GM06990 (cell line): ENCODE results near the gene DUSP16.

Source experiments
- DNase-seq: peaks from one replicate; pipeline ENCODE4 v3.0.0-alpha.2; 2011; ENCODE audit not compliant: insufficient read length; ENCODE audit errors: extremely low read depth
- H3K27me3 ChIP-seq: replicated peaks from 2 replicates; pipeline ENCODE4 v1.6.0; 2011; ENCODE audit warnings: low read length; ENCODE audit not compliant: control insufficient read depth, insufficient read depth
- H3K36me3 ChIP-seq: 2 replicates; pipeline ENCODE4 v1.5.1; 2011; ENCODE audit warnings: low read length; ENCODE audit not compliant: control insufficient read depth, insufficient read depth
- H3K4me3 ChIP-seq: replicated peaks from 2 replicates; pipeline ENCODE4 v1.5.1; 2011; ENCODE audit warnings: low read depth, mild to moderate bottlenecking, control low read depth, low read length
- TF ChIP-seq, protein P1 (sequence below): IDR thresholded peaks from 2 replicates; pipeline ENCODE4 v1.5.1; 2011; ENCODE audit warnings: low read length, control low read depth, mild to moderate bottlenecking, inconsistent platforms; ENCODE audit not compliant: insufficient read depth, poor library complexity, severe bottlenecking

DUSP16 gene

DNA sequence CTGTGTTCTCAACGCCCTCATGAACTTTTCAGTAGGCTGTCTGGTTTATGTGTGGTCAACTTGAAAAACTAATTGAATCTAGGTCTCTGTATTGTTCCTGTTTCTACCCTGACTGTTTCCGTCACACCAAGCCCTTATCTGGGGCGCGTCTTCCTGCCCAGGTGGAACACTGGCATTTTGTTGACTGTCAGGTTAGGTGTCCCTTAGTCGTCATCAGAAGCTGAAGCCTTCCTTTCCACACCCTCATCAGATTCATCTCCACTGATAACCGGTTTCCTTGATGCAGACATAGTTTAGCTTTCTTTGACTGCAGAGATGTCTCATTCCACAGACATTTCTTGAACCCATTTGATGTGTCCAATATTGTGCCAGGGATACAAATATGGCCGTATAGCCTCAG, 96.5 kb downstream of the DUSP16 start:
- H3K36me3 ChIP-seq: peaks cover 3% of the 10 kb centered on the region; the same call in 1 of the 2 replicates
- TF ChIP-seq, protein P1, sequence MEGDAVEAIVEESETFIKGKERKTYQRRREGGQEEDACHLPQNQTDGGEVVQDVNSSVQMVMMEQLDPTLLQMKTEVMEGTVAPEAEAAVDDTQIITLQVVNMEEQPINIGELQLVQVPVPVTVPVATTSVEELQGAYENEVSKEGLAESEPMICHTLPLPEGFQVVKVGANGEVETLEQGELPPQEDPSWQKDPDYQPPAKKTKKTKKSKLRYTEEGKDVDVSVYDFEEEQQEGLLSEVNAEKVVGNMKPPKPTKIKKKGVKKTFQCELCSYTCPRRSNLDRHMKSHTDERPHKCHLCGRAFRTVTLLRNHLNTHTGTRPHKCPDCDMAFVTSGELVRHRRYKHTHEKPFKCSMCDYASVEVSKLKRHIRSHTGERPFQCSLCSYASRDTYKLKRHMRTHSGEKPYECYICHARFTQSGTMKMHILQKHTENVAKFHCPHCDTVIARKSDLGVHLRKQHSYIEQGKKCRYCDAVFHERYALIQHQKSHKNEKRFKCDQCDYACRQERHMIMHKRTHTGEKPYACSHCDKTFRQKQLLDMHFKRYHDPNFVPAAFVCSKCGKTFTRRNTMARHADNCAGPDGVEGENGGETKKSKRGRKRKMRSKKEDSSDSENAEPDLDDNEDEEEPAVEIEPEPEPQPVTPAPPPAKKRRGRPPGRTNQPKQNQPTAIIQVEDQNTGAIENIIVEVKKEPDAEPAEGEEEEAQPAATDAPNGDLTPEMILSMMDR: no peak
- DNase-seq: no peak
- no peak overlapping the region for H3K4me3 ChIP-seq
- no peaks in the 10 kb centered on the region for H3K27me3 ChIP-seq

DNA sequence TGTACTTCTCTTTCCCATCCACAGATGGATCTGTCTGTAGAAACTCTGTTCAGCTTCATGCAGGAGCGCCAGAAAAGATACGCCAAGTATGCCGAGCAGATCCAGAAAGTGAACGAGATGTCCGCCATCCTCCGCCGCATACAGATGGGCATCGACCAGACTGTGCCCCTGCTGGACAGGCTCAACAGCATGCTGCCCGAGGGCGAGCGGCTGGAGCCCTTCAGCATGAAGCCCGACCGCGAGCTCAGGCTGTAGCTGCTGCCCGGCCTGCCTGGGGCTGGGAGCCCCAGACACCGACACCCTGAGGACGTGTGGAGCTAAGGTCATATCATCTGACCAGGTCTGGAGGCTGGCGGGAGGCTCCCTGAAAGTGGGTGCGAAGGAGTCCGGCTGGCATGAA, 97.1 kb downstream of the DUSP16 start:
- no peak for DNase-seq
- H3K4me3 ChIP-seq: no peak overlapping the region
- H3K27me3 ChIP-seq: no peaks in the 10 kb centered on the region
- TF ChIP-seq, protein P1: no peak
- peaks cover 3% of the 10 kb centered on the region; the same call in 1 of the 2 replicates for H3K36me3 ChIP-seq

DNA sequence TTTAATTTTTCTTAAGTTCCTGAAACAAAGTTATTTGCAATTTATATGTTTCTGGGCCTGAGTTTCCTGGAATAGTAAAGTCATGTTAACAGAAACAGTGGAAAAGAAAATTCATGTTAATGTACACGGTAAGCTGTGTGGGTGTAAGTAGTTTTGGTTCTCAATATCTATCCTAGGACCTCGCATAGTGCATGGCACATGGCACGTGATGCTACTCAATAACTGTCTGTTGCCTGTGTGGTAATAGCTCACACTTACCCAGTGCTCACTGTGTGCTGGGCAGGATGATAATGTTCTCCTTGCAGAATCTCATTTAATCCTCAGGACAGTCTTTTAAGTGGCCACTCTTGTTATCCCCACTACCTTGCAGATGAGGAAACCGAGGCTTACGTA, 100.7 kb downstream of the DUSP16 start:
- DNase-seq: no peak
- TF ChIP-seq, protein P1: no peak
- no peaks in the 10 kb centered on the region for H3K27me3 ChIP-seq
- H3K4me3 ChIP-seq: no peak overlapping the region
- peaks cover 3% of the 10 kb centered on the region; the same call in 1 of the 2 replicates for H3K36me3 ChIP-seq

DNA sequence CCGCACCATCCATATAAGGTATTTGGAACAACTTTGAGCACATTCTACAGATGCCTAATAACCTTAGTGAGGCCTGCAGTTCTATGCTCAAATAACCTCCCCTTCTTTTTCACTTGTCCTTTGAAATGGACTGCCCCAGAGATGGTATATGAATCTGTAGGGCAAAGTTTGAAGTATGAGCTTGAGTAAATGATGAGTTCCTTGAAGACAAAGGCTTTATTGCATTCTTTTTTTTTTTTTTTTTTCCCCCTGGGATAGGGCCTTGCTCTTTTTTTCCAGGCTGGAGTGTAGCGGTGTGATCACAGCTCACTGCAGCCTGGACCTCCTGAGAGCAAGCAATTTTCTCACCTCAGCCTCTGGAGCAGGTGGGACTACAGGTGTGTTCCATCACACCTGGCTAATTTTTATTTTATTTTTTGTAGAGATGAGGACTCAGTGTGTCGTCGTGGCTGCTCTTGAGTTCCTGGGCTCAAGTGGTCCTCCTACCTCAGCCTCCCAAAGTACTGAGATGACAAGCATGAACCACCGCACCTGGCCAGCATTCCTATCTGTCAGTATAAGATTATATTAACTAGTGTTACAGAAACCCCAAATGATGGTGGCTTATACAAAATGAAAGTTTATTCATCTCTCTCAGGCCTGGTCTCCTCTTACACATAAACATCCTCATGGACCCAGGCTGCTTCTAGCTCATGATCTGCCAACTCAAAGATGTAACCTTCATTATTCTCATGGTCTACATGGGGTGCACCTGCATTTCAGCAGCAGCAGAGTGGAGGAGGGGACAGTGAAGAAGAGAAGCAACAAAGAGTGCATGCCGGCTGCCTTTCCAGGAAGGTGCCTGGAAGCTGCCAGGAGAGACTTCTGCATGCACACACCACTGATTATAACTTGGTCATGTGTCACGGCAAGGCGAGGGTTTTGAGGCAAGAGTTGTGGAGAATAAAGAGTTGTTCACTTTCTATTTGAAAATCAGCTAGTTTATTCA, 101.4 kb downstream of the DUSP16 start:
- TF ChIP-seq, protein P1: no peak
- Histone ChIP-seq H3K36me3 (peaks cover 2% of the 10 kb centered on the region; the same call in 1 of the 2 replicates), H3K4me3 (no peak overlapping the region), H3K27me3 (no peaks in the 10 kb centered on the region)
- DNase-seq: no peak

DNA sequence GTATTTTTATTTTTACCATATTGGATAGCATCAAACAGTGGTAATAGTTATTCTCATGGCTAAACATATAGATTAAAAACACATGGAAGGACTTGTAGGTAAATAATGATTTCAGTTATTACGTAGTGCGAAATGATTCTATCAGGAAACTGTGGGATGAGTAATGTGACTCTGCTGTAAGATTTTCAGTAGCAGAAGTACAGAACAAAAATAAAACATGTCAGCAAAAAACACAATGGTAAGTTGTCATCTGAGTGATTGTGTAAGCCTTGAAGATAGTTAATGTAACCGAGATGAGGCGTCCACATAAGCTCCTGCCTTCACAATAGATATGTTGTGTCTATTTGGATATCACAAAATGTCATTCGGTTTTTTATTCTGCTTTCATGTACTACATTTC, 106.0 kb downstream of the DUSP16 start:
- no peaks in the 10 kb centered on the region for H3K27me3 ChIP-seq
- DNase-seq: no peak
- TF ChIP-seq, protein P1: no peak
- no peaks in the 10 kb centered on the region for H3K36me3 ChIP-seq
- no peak overlapping the region for H3K4me3 ChIP-seq
